NOMO-1 (cell line): ENCODE measurements around the gene CD2.

ENCODE experiments used
- DNase-seq, 2 experiments: peaks; one replicate each; lab custom pipeline; 2025; ENCODE audit not compliant: unreplicated experiment in 2 of 2; lab: John Stamatoyannopoulos, UW

The CD2 gene

DNA sequence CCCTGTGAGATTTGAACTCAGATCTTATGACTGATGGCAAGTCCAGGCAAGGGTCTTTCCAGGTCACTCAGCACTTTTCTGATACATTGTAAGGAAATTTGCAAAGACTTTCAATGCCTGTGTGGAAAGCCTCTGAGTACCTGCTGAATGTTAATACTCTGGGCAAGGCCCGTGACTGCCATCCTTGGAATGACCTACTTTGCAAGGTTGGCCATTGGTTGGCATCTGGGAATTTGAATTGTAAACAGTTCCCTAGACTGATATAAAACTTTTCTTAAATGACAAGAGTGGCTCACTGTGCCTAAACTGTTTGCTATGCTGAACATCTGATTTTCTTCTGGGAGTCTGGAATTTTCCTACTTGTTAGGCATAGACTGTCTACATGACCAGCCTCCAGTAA, 57.1 kb downstream of the CD2 start:
- no peak for DNase-seq

DNA sequence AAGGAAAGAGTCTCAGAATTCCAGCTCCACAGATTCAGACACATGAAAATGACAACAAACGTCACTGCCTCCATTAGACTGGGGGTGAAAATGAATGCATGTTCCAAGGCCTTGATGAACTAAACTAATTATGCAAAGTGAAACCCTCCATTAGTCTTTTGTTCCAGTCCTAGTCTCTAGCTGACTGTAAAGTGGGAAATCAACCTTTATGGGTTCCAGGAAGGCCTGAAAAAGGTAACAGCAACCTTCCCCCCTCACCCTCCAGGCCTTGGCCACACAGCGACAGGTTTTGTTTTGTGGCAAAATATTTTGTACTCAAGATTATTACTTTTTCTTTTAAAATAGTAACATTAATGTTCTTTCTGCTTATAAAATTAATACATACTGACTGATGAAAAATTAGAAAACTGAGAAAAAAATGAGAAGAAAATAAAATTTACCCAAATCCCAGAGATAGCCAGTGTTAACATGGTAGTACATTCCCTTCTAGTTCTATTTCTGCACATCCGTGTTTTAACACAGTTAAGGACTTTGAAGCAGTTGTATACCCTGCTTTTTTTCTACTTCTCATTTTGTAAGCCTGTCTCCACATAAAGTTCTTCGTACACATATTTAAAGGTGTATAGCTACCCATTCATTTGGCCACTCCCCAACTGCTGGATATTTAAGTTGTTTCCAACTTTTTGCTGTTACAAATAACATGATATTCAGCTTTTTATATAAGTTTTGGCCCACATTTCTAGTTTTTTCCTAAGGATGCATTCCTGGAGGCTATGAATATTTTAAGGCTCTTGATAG, 60.9 kb downstream of the CD2 start:
- DNase-seq, result no peak

DNA sequence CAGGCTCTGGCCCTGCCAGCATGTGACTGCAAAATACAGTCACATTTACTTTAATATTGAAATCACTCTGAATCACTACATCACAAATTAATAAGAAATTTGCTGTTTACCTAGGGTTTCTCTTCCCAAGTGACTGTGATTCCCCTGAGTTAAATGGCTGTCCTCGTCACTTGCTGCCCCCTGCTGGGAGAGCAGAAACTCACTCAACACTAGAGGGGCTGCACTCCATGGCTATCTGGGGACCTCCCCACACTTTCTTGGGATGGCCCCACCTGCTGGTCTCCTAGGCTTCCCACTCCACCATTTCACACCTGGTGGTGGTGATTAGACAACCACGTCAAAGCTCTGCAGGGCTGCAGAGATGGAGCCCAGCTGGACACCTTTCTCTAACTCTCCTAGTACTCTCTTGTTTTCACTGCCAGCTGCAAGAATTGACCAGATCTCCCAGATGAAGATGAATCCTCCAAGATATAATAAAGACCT, 63.4 kb downstream of the CD2 start:
- DNase-seq, result peak; percentile 14 to 47
